ENCODE results near the gene COL28A1. TPM values are rescaled to one million over a fixed set of nuclear protein-coding genes. Genes with fewer than 3 reads are reported as not detected.

The COL28A1 gene
- total and polyA plus RNA-seq, 3 donors from 2014 or later, result 4.0 to 9.2 (median 8.7) TPM

- intact Hi-C loops (cut with DNase I; ENCODE audit: low total_unique reads), result no loop called here
- DNase-seq, result no peak
- TF ChIP-seq CTCF (IDR thresholded peaks at IDR 0.05), result no peak
- no peak for TF ChIP-seq POLR2A (IDR thresholded peaks at IDR 0.05)
- H3K9me3 ChIP-seq, result no peaks in the 10 kb centered on the region
- no peaks in the 10 kb centered on the region for H3K27me3 ChIP-seq
- H3K4me1 ChIP-seq, result no peaks in the 10 kb centered on the region
- WGBS, 2 donors, result 90 to 96% methylated on average over 7 of the region's 7 CpGs
- no peaks in the 10 kb centered on the region for H3K36me3 ChIP-seq (ENCODE audit: low read depth, missing control alignments)
- no peak overlapping the region for H3K4me3 ChIP-seq
- H3K27ac ChIP-seq, result no peak overlapping the region
These were observed 120.7 kb downstream of the COL28A1 start for GRCh38 chr7:7414791-7415603.

- Histone ChIP-seq H3K36me3 (ENCODE audit: low read depth, missing control alignments) (no peaks in the 10 kb centered on the region), H3K4me3 (no peak overlapping the region), H3K27ac (no peak overlapping the region), H3K9me3 (no peaks in the 10 kb centered on the region), H3K4me1 (no peaks in the 10 kb centered on the region), H3K27me3 (no peaks in the 10 kb centered on the region)
- WGBS, 2 donors, result 84 to 92% methylated on average over 3 of the region's 3 CpGs
- DNase-seq, result no peak
- intact Hi-C loops (cut with DNase I; ENCODE audit: low total_unique reads), result no loop called here
- TF ChIP-seq POLR2A (IDR thresholded peaks at IDR 0.05) (no peak), CTCF (IDR thresholded peaks at IDR 0.05) (no peak)
These were observed 127.5 kb downstream of the COL28A1 start for GRCh38 chr7:7408001-7408770.

- intact Hi-C loops (cut with DNase I; ENCODE audit: low total_unique reads), result no loop called here
- no peak for DNase-seq
- Histone ChIP-seq H3K27ac (no peak overlapping the region), H3K9me3 (no peaks in the 10 kb centered on the region), H3K27me3 (no peaks in the 10 kb centered on the region), H3K4me1 (no peaks in the 10 kb centered on the region), H3K36me3 (ENCODE audit: low read depth, missing control alignments) (no peaks in the 10 kb centered on the region), H3K4me3 (no peak overlapping the region)
- TF ChIP-seq CTCF (IDR thresholded peaks at IDR 0.05) (no peak), POLR2A (IDR thresholded peaks at IDR 0.05) (no peak)
These were observed 130.2 kb downstream of the COL28A1 start for GRCh38 chr7:7405461-7405860.

GRCh38 chr7:7399707-7400106, 136.0 kb downstream of the COL28A1 start:
- Histone ChIP-seq H3K4me1 (no peaks in the 10 kb centered on the region), H3K4me3 (no peak overlapping the region), H3K9me3 (no peaks in the 10 kb centered on the region), H3K36me3 (ENCODE audit: low read depth, missing control alignments) (no peaks in the 10 kb centered on the region), H3K27me3 (no peaks in the 10 kb centered on the region), H3K27ac (no peak overlapping the region)
- intact Hi-C loops (cut with DNase I; ENCODE audit: low total_unique reads), result no loop called here
- no peak for DNase-seq
- 90 to 92% methylated on average over 2 of the region's 2 CpGs for WGBS, 2 donors
- TF ChIP-seq CTCF (IDR thresholded peaks at IDR 0.05) (no peak), POLR2A (IDR thresholded peaks at IDR 0.05) (no peak)
